ENCODE data around the gene KCTD1.

Gene KCTD1

DNA sequence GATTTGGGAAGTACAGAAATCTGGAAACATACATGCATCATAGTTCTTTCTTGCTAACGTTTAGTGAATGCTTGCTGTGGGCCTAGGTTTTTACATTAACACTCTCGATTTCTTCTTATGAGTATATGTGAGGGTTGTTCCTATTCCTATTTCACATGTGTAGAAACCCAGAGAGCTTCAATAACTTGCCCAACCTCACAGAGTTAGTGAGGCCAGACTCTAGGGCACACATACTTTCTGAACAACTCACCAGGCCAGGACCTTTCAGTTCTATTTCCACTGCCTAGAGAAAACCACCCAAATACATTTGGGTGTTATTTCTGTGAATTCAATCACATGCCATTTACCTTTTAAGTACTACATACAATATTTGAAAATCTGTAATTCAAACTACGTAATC is 8.2 kb upstream of the KCTD1 start:
- Histone ChIP-seq H4K20me1 (ENCODE audit: insufficient read depth, low read length) (no peaks in the 10 kb centered on the region), H2AFZ (ENCODE audit: low read depth, low read length) (no peak overlapping the region), H3K9me3 (ENCODE audit: insufficient read depth, low read length, severe bottlenecking) (no peaks in the 10 kb centered on the region), H3K27me3 (ENCODE audit: insufficient read depth, low read length, poor library complexity) (no peaks in the 10 kb centered on the region), H3K4me3 (ENCODE audit: low read depth in 1 of 2, low read length in 2 of 2) (no peak overlapping the region), H3K9ac (ENCODE audit: low read depth, low read length) (no peak overlapping the region), H3K4me2 (ENCODE audit: insufficient read depth, low read length) (no peak overlapping the region), H3K27ac (ENCODE audit: low read length) (no peak overlapping the region), H3K79me2 (ENCODE audit: insufficient read depth, low read length) (no peaks in the 10 kb centered on the region), H3K36me3 (ENCODE audit: insufficient read depth, low read length) (no peaks in the 10 kb centered on the region), H3K4me1 (ENCODE audit: insufficient read depth, low read length) (no peaks in the 10 kb centered on the region)
- no peak for ATAC-seq (ENCODE audit: insufficient read depth, low read depth)
- TF ChIP-seq CTCF (IDR thresholded peaks at IDR 0.05; ENCODE audit: borderline replicate concordance, extremely low read depth, low read length, poor library complexity, severe bottlenecking) (no peak), EZH2 (IDR thresholded peaks at IDR 0.05; ENCODE audit: borderline replicate concordance, low read depth, low read length, severe bottlenecking) (no peak)
- no peak for DNase-seq

DNA sequence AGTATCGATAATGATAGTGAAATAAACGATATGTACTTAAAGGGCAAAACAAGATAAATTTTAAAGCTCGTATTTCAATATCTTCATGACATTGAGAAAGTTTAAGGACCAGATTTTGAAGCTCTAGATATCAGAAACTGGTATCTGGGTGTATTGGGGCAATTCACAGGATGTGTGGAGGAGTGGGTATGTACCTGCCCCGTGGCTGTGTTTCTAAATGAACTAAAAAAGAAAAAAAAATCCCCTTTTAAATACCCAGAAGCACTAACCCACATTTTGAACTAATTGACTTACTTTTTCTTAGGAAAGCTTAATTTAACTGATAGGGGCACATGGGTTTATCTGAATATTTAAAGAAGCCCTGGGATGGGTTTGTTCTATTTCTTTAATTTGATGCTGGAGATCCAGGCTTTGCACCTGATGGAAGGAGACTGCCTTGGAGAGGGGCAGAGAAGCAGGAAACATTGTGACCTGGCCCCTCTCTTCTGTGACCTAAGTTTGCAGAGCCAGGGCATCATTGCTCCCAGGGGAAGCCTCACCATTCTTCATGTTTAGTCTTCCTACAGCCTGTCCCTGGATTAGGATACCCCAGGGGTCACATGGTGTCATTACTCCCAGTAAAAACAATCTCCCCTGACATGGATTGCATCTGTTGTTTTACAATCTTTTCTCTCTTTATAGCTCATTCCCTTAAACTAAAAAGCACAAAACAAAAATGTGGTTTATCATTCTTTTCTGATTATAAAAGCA is 7.6 kb upstream of the KCTD1 start:
- Histone ChIP-seq H3K4me1 (ENCODE audit: insufficient read depth, low read length) (peaks cover 1% of the 10 kb centered on the region), H3K27me3 (ENCODE audit: insufficient read depth, low read length, poor library complexity) (no peaks in the 10 kb centered on the region), H3K4me2 (ENCODE audit: insufficient read depth, low read length) (no peak overlapping the region), H3K9me3 (ENCODE audit: insufficient read depth, low read length, severe bottlenecking) (no peaks in the 10 kb centered on the region), H3K79me2 (ENCODE audit: insufficient read depth, low read length) (no peaks in the 10 kb centered on the region), H3K9ac (ENCODE audit: low read depth, low read length) (no peak overlapping the region), H3K27ac (ENCODE audit: low read length) (no peak overlapping the region), H3K36me3 (ENCODE audit: insufficient read depth, low read length) (no peaks in the 10 kb centered on the region), H2AFZ (ENCODE audit: low read depth, low read length) (no peak overlapping the region), H4K20me1 (ENCODE audit: insufficient read depth, low read length) (no peaks in the 10 kb centered on the region), H3K4me3 (ENCODE audit: low read depth in 1 of 2, low read length in 2 of 2) (no peak overlapping the region)
- ATAC-seq (ENCODE audit: insufficient read depth, low read depth) (no peak), DNase-seq (no peak)
- no peak for TF ChIP-seq EZH2 (IDR thresholded peaks at IDR 0.05; ENCODE audit: borderline replicate concordance, low read depth, low read length, severe bottlenecking)
- TF ChIP-seq CTCF (IDR thresholded peaks at IDR 0.05; ENCODE audit: borderline replicate concordance, extremely low read depth, low read length, poor library complexity, severe bottlenecking) = no peak

DNA sequence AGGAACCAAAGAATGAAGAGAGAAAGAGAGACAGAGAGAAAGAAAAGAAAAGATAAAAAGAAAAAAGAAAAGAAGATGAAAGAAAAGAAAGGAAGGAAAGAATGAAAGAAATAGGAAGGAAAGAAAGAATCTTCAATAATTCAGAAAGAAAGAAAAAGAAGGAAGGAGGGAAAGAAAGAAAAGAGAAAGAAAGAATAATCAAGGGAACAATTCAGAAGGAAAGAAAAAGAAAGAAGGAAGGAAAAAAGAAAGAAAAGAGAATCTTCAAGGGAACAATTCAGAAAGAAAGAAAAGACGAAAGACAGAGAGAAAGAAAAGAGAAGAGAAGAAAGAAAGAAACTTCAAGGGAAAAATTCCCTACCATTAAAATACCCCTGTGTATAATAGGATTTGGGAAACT is 5.6 kb upstream of the KCTD1 start:
- Histone ChIP-seq H3K79me2 (ENCODE audit: insufficient read depth, low read length) (peaks cover 20% of the 10 kb centered on the region), H3K36me3 (ENCODE audit: insufficient read depth, low read length) (no peaks in the 10 kb centered on the region; the same call in 1 of the 2 replicates), H3K4me3 (ENCODE audit: low read depth in 1 of 2, low read length in 2 of 2) (no peak overlapping the region), H3K27me3 (ENCODE audit: insufficient read depth, low read length, poor library complexity) (no peaks in the 10 kb centered on the region), H2AFZ (ENCODE audit: low read depth, low read length) (no peak overlapping the region), H3K9ac (ENCODE audit: low read depth, low read length) (no peak overlapping the region), H3K27ac (ENCODE audit: low read length) (no peak overlapping the region), H3K9me3 (ENCODE audit: insufficient read depth, low read length, severe bottlenecking) (no peaks in the 10 kb centered on the region), H3K4me2 (ENCODE audit: insufficient read depth, low read length) (no peak overlapping the region), H3K4me1 (ENCODE audit: insufficient read depth, low read length) (peaks cover 13% of the 10 kb centered on the region), H4K20me1 (ENCODE audit: insufficient read depth, low read length) (no peaks in the 10 kb centered on the region)
- ATAC-seq (ENCODE audit: insufficient read depth, low read depth) (no peak), DNase-seq (no peak)
- TF ChIP-seq CTCF (IDR thresholded peaks at IDR 0.05; ENCODE audit: borderline replicate concordance, extremely low read depth, low read length, poor library complexity, severe bottlenecking) = no peak
- no peak for TF ChIP-seq EZH2 (IDR thresholded peaks at IDR 0.05; ENCODE audit: borderline replicate concordance, low read depth, low read length, severe bottlenecking)

Data from DND-41 (cell line).